ENCODE data around the gene TOM1. TPM values are rescaled to one million over a fixed set of nuclear protein-coding genes. Genes with fewer than 3 reads are reported as not detected.
A peak's percentile ranks its signal among the peaks of the same experiment; 100 is the strongest.

Gene TOM1
- total and polyA plus RNA-seq, 2 experiments from 2014 or later, result 108 to 114 TPM

GRCh38 chr22:35375526-35375925 is 75.8 kb downstream of the TOM1 start:
- no peak for DNase-seq (ENCODE audit: low spot score)
- peak overlapping the region; percentile 2 for H3K27ac ChIP-seq

GRCh38 chr22:35376728-35377472 is 77.2 kb downstream of the TOM1 start:
- Histone ChIP-seq H3K79me2 (peaks cover 8% of the 10 kb centered on the region), H4K20me1 (ENCODE audit: insufficient read depth, poor library complexity, severe bottlenecking) (no peaks in the 10 kb centered on the region), H3K9me3 (ENCODE audit: low read depth) (no peaks in the 10 kb centered on the region), H3K4me3 (no peak overlapping the region), H3K36me3 (replicated peaks; ENCODE audit: insufficient read depth, low read depth) (no peaks in the 10 kb centered on the region), H3K9me2 (replicated peaks; ENCODE audit: insufficient read depth) (no peaks in the 10 kb centered on the region), H3K4me2 (peak overlapping the region; percentile 59), H3K27ac (peak overlapping the region; percentile 85), H3K4me1 (ENCODE audit: insufficient read depth) (peaks cover 52% of the 10 kb centered on the region), H2AFZ (no peak overlapping the region), H3K27me3 (no peaks in the 10 kb centered on the region)
- 15% methylated on average over 17 of the region's 17 CpGs for whole genome bisulfite sequencing (ENCODE audit: low lambda C conversion rate, missing lambda C conversion rate)
- DNase-seq (ENCODE audit: low spot score), result peak; percentile 96
- TF ChIP-seq CTCF (IDR thresholded peaks at IDR 0.05; ENCODE audit: poor library complexity) (no peak), EZH2phosphoT487 (IDR thresholded peaks at IDR 0.05; ENCODE audit: low read depth, severe bottlenecking, unreplicated experiment) (no peak), EZH2 (IDR thresholded peaks at IDR 0.05; ENCODE audit: borderline replicate concordance) (no peak)

More at GRCh38 chr22:35375526-35375925, 75.8 kb downstream of the TOM1 start:
- Histone ChIP-seq H2AFZ (no peak overlapping the region), H4K20me1 (ENCODE audit: insufficient read depth, poor library complexity, severe bottlenecking) (no peaks in the 10 kb centered on the region), H3K4me2 (no peak overlapping the region), H3K9me3 (ENCODE audit: low read depth) (no peaks in the 10 kb centered on the region), H3K27me3 (no peaks in the 10 kb centered on the region), H3K4me1 (ENCODE audit: insufficient read depth) (peaks cover 42% of the 10 kb centered on the region), H3K79me2 (no peaks in the 10 kb centered on the region), H3K4me3 (no peak overlapping the region), H3K36me3 (replicated peaks; ENCODE audit: insufficient read depth, low read depth) (no peaks in the 10 kb centered on the region), H3K9me2 (replicated peaks; ENCODE audit: insufficient read depth) (no peaks in the 10 kb centered on the region)
- no peak for TF ChIP-seq EZH2 (IDR thresholded peaks at IDR 0.05; ENCODE audit: borderline replicate concordance)
- TF ChIP-seq CTCF (IDR thresholded peaks at IDR 0.05; ENCODE audit: poor library complexity), result no peak
- TF ChIP-seq EZH2phosphoT487 (IDR thresholded peaks at IDR 0.05; ENCODE audit: low read depth, severe bottlenecking, unreplicated experiment), result no peak
- 63% methylated on average over 8 of the region's 8 CpGs for WGBS (ENCODE audit: low lambda C conversion rate, missing lambda C conversion rate)

- peaks cover 50% of the 10 kb centered on the region for H3K4me1 ChIP-seq (ENCODE audit: insufficient read depth)
- no peaks in the 10 kb centered on the region for H3K9me3 ChIP-seq (ENCODE audit: low read depth)
- DNase-seq (ENCODE audit: low spot score), result no peak
- H3K4me2 ChIP-seq, result no peak overlapping the region
- H3K36me3 ChIP-seq (replicated peaks; ENCODE audit: insufficient read depth, low read depth), result no peaks in the 10 kb centered on the region
- 72% methylated on average over 3 of the region's 3 CpGs for WGBS (ENCODE audit: low lambda C conversion rate, missing lambda C conversion rate)
- H3K4me3 ChIP-seq, result no peak overlapping the region
- H3K9me2 ChIP-seq (replicated peaks; ENCODE audit: insufficient read depth), result no peaks in the 10 kb centered on the region
- peak overlapping the region; percentile 70 for H3K27ac ChIP-seq
- H4K20me1 ChIP-seq (ENCODE audit: insufficient read depth, poor library complexity, severe bottlenecking), result no peaks in the 10 kb centered on the region
- H2AFZ ChIP-seq, result no peak overlapping the region
- peaks cover 13% of the 10 kb centered on the region for H3K79me2 ChIP-seq
- no peak for TF ChIP-seq EZH2phosphoT487 (IDR thresholded peaks at IDR 0.05; ENCODE audit: low read depth, severe bottlenecking, unreplicated experiment)
- TF ChIP-seq CTCF (IDR thresholded peaks at IDR 0.05; ENCODE audit: poor library complexity), result no peak
- TF ChIP-seq EZH2 (IDR thresholded peaks at IDR 0.05; ENCODE audit: borderline replicate concordance), result no peak
- no peaks in the 10 kb centered on the region for H3K27me3 ChIP-seq
Observed at GRCh38 chr22:35377735-35378134, 78.0 kb downstream of the TOM1 start.
